ENCODE data around the gene DES.
A peak's percentile ranks its signal among the peaks of the same experiment; 100 is the strongest.

The DES gene

DNA sequence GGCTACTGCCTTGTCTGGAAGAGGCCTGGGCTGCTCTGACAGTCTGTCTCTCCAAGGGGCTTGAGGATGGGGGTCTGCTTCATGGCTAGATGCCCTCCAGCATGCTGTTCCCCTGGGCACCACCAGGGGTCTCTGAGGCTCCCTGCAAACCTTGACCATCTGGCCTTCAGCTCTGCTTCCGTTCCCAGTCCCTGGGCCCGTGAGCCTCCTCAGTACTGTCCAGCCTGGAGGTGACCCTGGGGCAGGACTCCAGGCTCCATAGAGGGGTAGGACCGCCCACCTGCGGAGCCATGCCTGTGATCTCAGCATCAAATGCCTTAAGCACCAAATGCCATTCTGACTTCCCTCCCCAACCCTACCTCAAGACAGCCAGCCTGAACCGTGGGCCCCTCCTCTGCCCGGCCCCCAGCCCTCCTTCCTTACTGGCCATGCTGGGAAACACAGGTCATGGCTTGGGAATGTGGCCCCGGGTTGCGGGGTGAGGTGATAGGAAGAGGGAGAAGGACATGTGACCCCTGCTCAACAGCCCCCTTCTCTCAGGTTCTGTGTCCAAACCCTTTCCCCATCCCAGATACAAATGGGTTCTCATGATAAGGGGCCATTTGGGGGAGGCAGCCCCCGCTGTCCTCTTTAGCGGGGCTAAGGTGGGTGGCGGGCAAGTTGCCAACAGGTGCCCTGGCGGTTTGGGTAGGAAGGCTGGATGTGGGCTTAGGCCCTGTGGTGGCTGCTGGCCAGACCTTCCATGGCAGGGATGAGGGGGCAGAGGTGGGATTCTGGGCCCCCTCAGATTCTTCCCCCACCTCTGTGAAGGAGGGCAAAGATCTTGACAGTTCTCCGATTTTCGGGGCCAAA lies 41.5 kb downstream of the DES start:
- peak; percentile 43 for DNase-seq

DNA sequence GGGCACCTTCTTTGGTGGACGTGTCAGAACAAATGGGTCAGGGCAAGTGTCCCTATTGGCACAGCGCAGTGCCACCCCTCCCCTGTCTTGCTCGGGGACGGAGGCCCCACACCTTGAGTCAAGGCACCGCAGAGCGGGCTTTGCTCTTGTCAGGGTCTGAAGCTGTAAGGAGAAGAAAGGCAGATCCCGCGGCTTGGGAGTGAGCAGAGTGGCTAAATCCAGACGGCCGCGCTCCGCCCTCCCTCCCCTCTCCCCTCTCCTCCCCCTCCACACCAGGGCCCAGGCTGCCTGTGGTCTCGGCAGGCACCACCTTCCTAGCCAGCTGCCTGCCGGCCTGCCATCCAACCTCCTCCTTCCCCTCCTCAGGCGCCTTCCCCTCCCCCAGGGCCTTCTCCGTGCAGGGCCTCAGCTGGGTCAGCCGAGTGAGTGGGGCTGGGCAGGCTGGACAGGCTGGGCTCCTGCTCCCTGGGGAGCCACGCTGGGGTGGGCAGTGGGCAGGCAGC lies 42.3 kb downstream of the DES start:
- DNase-seq = no peak

DNA sequence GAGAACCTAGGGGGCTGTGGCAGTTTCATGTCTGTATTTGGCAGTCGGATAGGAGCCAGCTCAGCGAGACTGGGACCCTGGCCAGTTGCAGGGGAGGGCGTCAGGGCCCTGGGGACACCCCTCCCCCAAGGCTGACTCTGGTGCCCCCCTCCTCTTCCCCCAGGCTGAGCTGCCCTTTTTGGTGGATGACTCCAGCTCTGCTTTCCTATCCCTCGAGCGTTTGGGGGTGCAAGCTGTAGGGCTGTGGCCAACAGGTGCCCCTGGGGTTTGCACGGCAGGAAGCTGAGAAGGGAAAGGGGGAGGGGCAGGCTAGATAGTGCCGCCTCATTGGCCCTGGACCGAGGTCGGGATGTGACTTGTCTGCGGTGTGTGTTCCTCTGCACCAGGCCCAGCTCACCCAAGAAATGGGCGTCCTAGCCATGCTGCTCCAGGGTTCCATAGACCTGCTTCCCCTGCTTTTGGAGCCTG lies 42.9 kb downstream of the DES start:
- no peak for DNase-seq

DNA sequence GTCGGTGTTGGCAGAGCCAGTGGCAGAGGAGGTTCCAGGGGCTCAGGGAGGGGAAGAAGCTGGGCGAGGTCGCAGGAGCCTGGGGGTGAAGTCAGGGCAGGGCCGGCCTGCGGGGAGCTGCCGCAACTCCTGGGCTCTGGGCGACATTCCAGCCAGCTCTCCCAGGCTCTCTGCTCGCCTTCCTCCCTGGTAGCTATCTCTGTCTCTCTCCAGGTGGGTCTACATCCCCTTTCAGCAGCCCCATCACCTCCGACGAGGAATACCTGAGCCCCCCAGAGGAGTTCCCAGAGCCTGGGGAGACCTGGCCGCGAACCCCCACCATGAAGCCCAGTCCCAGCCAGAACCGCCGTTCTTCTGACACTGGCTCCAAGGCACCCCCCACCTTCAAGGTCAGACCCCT lies 43.5 kb downstream of the DES start:
- DNase-seq = no peak

DNA sequence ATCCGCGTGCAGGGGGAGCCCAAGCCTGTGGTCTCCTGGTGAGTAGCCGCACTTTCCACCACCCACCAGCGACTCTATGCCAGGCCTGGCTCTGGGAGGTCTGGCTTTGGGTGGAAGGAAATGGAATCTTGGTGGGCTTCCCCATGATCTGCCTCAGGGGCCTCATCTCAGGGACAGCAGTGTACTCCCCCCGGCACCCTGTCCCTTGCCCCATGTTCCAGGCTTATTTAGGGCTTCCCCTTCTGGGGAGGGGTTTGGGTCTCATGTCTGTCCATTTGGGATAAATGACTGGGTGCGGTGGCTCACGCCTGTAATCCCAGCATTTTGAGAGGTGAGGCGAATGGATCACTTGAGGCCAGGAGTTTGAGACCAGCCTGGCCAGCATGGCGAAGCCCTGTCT lies 44.2 kb downstream of the DES start:
- DNase-seq = no peak

DNA sequence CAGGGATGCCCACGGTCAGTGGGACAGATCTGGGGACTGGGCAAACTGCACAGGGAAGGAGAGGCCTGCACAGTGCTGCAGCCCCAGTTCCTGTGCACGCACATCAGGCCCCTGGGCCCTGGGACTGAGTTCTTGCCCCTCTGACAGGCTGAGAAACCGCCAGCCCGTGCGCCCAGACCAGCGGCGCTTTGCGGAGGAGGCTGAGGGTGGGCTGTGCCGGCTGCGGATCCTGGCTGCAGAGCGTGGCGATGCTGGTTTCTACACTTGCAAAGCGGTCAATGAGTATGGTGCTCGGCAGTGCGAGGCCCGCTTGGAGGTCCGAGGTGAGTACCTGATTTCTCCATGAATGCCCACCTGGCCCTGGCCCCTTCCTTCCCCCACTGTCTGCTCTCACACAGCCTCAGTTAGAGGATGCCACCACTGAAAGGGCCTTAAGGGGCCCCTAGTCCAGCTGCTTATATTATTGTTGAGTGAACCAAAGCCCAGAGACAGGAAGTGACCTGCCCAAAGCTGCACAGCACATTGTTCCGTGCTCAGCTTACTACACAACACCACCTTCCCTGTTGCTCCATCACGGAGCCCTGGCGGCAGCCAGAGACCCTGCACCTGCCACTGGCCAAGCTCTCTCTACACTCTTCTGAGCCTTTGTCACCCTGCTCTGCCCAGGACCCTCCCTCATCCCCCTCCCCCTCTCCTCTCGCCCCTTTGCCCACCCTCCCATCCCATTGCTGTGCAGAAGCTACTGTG lies 46.3 kb downstream of the DES start:
- no peak for DNase-seq

DNA sequence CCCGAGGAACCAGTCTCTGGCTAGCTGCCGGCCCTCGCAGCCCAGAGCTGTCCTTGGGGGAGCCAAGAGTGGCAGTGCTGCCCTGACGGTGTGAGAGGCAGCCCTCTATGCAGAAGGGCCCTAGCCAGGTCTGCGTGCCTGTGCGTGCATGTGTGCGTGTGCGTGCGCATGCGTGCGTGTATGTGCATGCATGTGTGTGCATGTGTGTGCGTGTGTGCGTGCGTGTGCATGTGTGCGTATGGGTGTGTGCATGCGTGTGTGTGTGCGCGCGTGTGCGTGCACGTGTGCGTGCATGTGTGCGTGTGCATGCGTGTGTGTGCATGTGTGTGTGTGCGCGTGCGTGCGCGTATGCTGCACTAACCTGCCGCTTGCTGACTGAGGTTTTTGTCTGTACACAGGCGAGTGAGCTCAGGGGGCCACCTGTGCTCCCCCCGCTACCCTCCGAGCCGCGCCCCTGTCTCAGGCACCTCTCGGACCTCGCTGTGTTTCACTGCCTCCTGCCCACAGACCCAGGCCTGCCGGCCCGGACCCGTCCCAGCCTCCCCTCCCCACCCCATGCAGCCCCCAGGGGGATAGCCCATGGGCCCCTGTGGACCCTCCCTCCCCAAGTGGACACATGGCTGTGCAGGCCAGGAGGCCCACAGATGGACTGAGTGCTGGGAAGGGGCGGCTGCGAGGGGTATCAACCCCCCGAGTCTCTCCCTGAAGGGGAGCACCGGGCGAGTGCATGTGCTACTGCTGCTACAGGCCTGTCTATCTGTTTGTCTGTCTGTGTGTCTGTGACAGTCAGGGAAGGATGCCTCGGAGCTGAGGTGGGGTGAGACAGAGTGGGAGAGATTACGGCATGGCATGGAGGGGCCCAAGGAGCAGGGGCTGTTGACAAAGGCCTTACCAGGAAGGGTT lies 47.7 kb downstream of the DES start:
- DNase-seq = no peak

DNA sequence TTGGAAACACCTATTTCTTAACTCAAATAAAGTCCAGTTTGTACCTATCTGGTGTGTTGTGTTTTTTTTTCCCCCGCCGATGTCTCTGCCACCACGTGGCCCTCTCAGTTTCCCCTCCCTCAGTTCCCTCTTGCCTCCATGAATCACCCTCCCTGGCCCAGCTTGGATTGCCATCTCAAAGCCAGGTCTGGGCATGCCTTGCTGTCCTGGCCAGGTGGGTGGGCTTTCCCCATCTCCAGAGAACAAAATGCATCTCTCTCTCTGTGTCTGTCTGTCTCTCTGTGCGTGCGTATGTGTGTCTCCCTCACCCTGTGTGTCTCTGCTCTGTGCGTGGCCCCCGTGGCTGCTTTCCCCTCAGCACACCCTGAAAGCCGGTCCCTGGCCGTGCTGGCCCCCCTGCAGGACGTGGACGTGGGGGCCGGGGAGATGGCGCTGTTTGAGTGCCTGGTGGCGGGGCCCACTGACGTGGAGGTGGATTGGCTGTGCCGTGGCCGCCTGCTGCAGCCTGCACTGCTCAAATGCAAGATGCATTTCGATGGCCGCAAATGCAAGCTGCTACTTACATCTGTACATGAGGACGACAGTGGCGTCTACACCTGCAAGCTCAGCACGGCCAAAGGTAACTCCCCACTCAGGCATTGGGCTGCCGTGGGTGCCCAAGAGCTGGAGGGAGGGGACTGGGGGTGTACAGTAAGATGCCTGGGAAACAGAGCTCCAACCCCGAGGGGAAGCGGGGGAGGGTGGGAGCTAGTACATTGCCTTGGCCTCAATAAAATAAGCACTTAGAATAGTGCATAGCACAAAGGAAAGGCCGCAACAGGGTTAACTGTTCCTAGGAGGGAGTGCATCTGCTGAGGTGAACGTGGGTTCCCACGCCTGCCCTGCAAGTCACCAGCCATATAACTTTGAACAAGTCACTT lies 48.9 kb downstream of the DES start:
- DNase-seq = no peak

DNA sequence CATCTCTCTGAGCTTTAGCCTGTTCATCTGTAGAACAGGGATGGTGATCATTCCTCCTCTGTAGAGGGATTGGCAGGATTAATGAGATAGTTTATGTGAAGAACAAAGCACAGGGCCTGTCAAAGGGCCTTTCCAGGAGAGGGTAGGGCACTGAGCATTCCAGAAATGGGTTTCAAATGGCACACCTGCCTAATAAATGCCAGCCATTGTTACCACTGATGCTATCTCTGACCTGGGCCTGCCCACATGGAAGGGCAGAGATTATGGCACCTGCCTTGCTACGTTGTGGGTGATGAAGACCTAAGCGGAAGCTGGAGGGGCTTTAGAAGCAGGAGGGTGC lies 49.5 kb downstream of the DES start:
- DNase-seq = no peak

DNA sequence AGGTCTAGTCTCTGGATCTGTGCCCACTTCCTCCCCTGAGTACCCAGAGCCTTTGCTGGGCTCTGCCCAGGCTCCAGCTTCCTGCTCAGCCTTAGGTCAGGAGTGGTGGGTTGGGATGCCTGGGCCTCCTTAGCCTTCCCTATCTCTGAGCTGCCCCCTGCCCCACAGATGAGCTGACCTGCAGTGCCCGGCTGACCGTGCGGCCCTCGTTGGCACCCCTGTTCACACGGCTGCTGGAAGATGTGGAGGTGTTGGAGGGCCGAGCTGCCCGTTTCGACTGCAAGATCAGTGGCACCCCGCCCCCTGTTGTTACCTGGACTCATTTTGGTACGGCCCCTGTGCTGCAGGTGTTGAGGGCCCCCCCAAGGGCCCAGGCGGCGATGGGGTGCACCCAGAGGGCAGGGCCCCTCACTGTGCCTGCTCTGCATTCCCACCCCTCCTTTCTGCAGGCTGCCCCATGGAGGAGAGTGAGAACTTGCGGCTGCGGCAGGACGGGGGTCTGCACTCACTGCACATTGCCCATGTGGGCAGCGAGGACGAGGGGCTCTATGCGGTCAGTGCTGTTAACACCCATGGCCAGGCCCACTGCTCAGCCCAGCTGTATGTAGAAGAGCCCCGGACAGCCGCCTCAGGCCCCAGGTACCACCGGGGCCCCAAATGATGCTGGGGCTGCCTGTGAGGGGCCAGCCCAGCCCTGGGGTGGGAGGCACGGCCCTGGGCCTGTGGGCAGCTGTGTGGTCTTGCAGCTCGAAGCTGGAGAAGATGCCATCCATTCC lies 50.4 kb downstream of the DES start:
- no peak for DNase-seq

DNA sequence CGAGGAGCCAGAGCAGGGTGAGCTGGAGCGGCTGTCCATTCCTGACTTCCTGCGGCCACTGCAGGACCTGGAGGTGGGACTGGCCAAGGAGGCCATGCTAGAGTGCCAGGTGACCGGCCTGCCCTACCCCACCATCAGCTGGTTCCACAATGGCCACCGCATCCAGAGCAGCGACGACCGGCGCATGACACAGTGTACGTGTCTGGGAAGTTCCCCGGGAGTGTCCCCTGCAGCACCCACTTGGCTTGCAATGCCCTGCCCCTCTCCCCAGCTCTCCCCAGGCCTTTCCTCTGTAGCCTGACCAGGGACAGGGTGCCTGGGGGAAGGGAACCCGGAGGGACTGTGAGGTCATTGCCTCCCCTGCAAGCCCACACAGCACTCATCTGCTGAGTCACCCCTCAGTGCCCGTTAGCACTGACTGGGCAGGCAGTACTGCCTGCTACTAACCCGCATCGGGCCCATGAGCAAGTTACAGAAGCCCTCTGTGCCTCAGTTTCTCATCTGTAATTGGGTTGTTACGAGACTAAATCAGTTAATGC lies 51.1 kb downstream of the DES start:
- no peak for DNase-seq

DNA sequence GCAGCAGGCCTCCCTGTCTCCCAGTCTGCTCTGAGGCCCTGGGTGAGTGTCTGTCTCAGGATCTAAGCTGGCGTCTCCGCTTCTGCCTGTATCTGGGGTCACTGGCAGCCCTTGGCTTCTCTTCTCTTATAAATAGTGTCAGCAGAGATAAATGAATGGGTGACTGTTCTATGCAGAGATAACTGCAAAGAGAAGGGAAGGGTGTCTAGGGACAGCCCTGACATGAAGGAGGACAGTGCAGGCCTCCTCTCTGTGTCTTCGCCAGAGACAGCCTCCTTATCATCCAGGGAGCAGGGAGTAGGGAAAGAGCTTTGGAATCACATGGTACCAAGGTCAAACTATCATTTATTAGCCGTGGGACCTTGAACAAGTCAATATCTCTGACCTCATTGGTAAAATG lies 52.3 kb downstream of the DES start:
- DNase-seq = no peak

DNA sequence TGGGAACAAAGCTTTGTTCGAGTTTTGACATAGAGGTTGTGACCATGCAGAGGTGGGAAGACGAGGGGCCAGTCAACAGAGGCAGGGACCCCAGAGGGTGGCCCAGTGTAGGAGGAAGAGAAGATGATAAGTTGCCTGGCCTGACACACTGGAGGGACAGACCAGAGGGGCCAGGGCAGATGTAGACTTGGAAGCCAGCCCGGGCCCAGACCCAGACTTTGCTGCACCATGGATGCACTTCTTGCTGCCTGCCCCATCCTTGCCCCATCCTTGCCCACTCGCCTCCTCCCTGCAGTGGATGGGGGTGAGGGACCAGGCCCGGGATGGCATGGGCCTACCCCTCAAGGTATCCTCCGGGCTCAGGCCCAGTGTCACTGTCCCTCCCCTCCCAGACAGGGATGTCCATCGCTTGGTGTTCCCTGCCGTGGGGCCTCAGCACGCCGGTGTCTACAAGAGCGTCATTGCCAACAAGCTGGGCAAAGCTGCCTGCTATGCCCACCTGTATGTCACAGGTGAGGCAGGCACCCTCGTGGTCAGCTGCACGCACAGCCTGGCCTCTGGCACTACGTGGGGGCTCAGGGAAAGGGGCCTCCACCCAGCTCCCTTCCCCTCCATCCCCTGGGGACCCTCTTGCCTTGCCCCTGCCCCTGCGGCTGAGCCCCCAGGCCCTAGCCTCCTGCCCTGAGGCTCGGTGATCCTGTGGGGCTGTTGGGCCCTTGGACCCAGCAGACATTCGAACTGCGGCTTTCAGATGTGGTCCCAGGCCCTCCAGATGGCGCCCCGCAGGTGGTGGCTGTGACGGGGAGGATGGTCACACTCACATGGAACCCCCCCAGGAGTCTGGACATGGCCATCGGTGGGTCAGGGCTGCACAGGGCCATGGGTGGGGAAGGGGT lies 53.5 kb downstream of the DES start:
- DNase-seq = no peak

DNA sequence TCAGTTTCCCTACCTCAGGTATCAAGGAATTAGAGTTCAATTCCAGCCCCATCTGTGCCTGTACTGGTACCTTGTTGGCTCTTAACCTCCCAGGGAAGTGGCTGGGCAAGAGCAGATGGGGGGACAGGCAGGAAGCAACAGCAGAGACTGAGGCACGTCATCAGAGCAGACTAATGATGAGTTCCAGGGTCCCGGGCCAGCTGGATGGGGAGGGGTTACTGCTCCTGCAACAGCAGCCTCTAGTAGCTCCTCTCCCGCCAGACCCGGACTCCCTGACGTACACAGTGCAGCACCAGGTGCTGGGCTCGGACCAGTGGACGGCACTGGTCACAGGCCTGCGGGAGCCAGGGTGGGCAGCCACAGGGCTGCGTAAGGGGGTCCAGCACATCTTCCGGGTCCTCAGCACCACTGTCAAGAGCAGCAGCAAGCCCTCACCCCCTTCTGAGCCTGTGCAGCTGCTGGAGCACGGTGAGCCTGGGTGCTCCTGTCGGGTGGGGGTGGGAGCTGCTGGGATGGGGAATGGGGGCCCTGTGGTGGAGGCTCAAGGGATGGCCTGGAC lies 54.5 kb downstream of the DES start:
- no peak for DNase-seq

DNA sequence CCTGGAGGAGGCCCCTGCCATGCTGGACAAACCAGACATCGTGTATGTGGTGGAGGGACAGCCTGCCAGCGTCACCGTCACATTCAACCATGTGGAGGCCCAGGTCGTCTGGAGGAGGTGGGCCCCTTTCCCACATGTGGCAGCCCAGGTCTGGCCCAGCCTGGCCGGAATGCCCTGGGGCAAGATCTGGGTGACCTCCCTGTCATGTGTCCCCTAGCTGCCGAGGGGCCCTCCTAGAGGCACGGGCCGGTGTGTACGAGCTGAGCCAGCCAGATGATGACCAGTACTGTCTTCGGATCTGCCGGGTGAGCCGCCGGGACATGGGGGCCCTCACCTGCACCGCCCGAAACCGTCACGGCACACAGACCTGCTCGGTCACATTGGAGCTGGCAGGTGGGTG lies 55.3 kb downstream of the DES start:
- DNase-seq = no peak

DNA sequence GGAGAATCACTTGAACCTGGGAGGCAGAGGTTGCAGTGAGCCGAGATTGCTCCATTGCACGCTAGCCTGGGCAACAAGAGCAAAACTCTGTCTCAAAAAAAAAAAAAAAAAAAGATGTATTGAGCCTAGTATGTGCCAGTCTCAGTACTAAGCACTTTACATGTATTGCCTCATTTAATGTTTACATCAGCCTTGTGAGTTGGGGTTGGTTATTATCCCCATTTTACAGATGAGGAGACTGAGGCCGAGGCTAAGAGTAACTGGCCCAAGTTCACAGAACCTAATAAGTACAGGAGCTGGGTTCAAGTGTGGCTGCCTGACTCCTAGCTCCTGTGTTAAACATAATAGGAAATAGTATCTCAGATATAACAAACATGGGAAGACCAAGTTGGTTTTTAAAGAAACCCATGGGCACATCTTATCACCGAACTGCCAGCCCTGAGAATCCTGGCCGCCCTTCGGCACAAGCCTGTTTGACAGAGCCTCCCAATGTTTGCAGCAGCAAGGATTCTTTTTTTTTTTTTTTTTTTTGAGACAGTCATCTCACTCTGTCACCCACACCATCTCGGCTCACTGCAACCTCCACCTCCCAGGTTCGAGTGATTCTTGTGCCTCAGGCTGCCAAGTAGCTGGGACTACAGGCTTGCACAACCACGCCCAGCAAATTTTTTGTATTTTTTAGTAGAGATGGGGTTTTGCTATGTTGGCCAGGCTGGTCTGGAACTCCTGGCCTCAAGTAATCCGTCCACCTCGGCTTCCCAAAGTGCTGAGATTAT lies 56.3 kb downstream of the DES start:
- DNase-seq = no peak

DNA sequence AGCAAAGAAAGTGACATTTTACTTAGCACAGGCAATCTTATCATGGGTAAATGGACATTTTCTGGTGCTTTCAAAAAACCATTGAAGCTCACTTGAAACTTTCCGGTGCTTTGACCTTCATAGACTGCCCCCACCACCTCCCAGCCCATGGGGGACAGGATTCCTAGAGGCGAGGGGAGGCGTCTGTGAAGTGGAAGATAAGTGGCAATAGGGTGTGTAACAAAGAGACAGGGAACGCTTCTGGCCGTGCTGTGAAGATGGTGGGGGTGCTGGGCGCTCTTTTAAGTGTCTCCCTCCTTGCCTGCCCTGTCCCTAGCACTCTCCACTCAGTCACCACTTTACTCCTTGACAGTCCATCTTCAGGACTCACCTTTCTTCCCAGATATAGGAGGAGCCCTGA lies 57.1 kb downstream of the DES start:
- no peak for DNase-seq

Data from activated naive CD4-positive, alpha-beta T cell treated with Interleukin-2 at 50 U/mL for 16 hours (primary cell).